Measurements from ENCODE around the gene UBE2D4. TPM values are rescaled to one million over a fixed set of nuclear protein-coding genes. Genes with fewer than 3 reads are reported as not detected.
"Not testable (repeated sequence)": the region's sequence is repeated elsewhere in the genome, so short reads cannot be mapped to it uniquely, and the experiment has no call there.

The UBE2D4 gene
- total and polyA plus RNA-seq, 9 donors: 9.1 to 32.1 (median 19.1) TPM

- 80 to 85% (median 80%) methylated on average over 7 of the region's 7 CpGs for WGBS, 3 donors
- no peak overlapping the region for H3K4me3 ChIP-seq
- H3K9me3 ChIP-seq: no peaks in the 10 kb centered on the region
- DNase-seq: no peak
- no peaks in the 10 kb centered on the region for H3K36me3 ChIP-seq
- intact Hi-C loops (cut with DNase I): no loop called here
- no peaks in the 10 kb centered on the region for H3K27me3 ChIP-seq
- no peak overlapping the region for H3K27ac ChIP-seq
- TF ChIP-seq POLR2A (IDR thresholded peaks at IDR 0.05): no peak
- peaks cover 15% of the 10 kb centered on the region for H3K4me1 ChIP-seq (ENCODE audit: insufficient read depth)
These were observed 37.0 kb upstream of the UBE2D4 start for GRCh38 chr7:43888993-43889945.

GRCh38 chr7:43890468-43890867 lies 35.8 kb upstream of the UBE2D4 start:
- H3K4me1 ChIP-seq (ENCODE audit: insufficient read depth): peaks cover 15% of the 10 kb centered on the region
- no peaks in the 10 kb centered on the region for H3K36me3 ChIP-seq
- H3K4me3 ChIP-seq: no peak overlapping the region
- H3K27ac ChIP-seq: no peak overlapping the region
- no peaks in the 10 kb centered on the region for H3K9me3 ChIP-seq
- DNase-seq: no peak
- no peak for TF ChIP-seq POLR2A (IDR thresholded peaks at IDR 0.05)
- H3K27me3 ChIP-seq: no peaks in the 10 kb centered on the region
- intact Hi-C loops (cut with DNase I): no loop called here
- WGBS, 3 donors: 92 to 96% (median 94%) methylated on average over 6 of the region's 6 CpGs

- WGBS, 3 donors: 62 to 72% (median 62%) methylated on average over 12 of the region's 12 CpGs
- Histone ChIP-seq H3K9me3 (no peaks in the 10 kb centered on the region), H3K4me3 (no peak overlapping the region), H3K27ac (no peak overlapping the region), H3K4me1 (ENCODE audit: insufficient read depth) (peaks cover 15% of the 10 kb centered on the region), H3K36me3 (no peaks in the 10 kb centered on the region), H3K27me3 (no peaks in the 10 kb centered on the region)
- TF ChIP-seq POLR2A (IDR thresholded peaks at IDR 0.05) (no peak), EP300 (IDR thresholded peaks at IDR 0.05) (no peak), CTCF (IDR thresholded peaks at IDR 0.05) (no peak)
- DNase-seq: no peak
- intact Hi-C loops (cut with DNase I): no loop called here
These were observed 34.9 kb upstream of the UBE2D4 start for GRCh38 chr7:43891069-43891955.

- H3K36me3 ChIP-seq: no peaks in the 10 kb centered on the region
- TF ChIP-seq CTCF (IDR thresholded peaks at IDR 0.05) (no peak), POLR2A (IDR thresholded peaks at IDR 0.05) (no peak), EP300 (IDR thresholded peaks at IDR 0.05) (no peak)
- 92 to 94% (median 94%) methylated on average over 8 of the region's 8 CpGs for WGBS, 3 donors
- no peaks in the 10 kb centered on the region for H3K9me3 ChIP-seq
- no peak overlapping the region for H3K4me3 ChIP-seq
- DNase-seq: no peak
- H3K27ac ChIP-seq: no peak overlapping the region
- H3K27me3 ChIP-seq: no peaks in the 10 kb centered on the region
- intact Hi-C loops (cut with DNase I): no loop called here
- H3K4me1 ChIP-seq (ENCODE audit: insufficient read depth): peaks cover 9% of the 10 kb centered on the region
These were observed 30.3 kb upstream of the UBE2D4 start for GRCh38 chr7:43895847-43896415.

- H3K4me1 ChIP-seq (ENCODE audit: insufficient read depth); H3K4me3 ChIP-seq; DNase-seq; H3K27ac ChIP-seq; H3K27me3 ChIP-seq; intact Hi-C loops (cut with DNase I); H3K36me3 ChIP-seq; H3K9me3 ChIP-seq: not testable (repeated sequence)
- 89 to 97% (median 93%) methylated on average over 2 of the region's 2 CpGs for WGBS, 3 donors
These were observed 27.7 kb upstream of the UBE2D4 start for GRCh38 chr7:43898571-43898970.
